ENCODE data around the gene TBX5.

TBX5 gene

GRCh38 chr12:114405519-114406271, at the start of gene TBX5:
Gene TBX5 (minus strand): TSS chr12:114406144. CDS start chr12:114403898, 2,246 bp downstream.
- no peak for DNase-seq

GRCh38 chr12:114451657-114452056, 45.7 kb upstream of the TBX5 start:
- no peak for DNase-seq

- DNase-seq: no peak
Observed at GRCh38 chr12:114450515-114451300, 44.8 kb upstream of the TBX5 start.

- no peak for DNase-seq
Observed at GRCh38 chr12:114450019-114450418, 44.1 kb upstream of the TBX5 start.

GRCh38 chr12:114448618-114448933, 42.6 kb upstream of the TBX5 start:
- DNase-seq: no peak

GRCh38 chr12:114447799-114448617, 42.1 kb upstream of the TBX5 start:
- DNase-seq: no peak

- no peak for DNase-seq
Observed at GRCh38 chr12:114447274-114447716, 41.4 kb upstream of the TBX5 start.

- no peak for DNase-seq
Observed at GRCh38 chr12:114445401-114446323, 39.7 kb upstream of the TBX5 start.

GRCh38 chr12:114444422-114445279, 38.7 kb upstream of the TBX5 start:
- no peak for DNase-seq

- DNase-seq: no peak
Observed at GRCh38 chr12:114443607-114444421, 37.9 kb upstream of the TBX5 start.

GRCh38 chr12:114442578-114442977, 36.6 kb upstream of the TBX5 start:
- DNase-seq: no peak

- no peak for DNase-seq
Observed at GRCh38 chr12:114441545-114441944, 35.6 kb upstream of the TBX5 start.

- DNase-seq: no peak
Observed at GRCh38 chr12:114441039-114441383, 35.1 kb upstream of the TBX5 start.

- DNase-seq: no peak
Observed at GRCh38 chr12:114440270-114441038, 34.5 kb upstream of the TBX5 start.

- no peak for DNase-seq
Observed at GRCh38 chr12:114439817-114440216, 33.9 kb upstream of the TBX5 start.

GRCh38 chr12:114439261-114439683, 33.3 kb upstream of the TBX5 start:
- no peak for DNase-seq

GRCh38 chr12:114438635-114439256, 32.8 kb upstream of the TBX5 start:
- no peak for DNase-seq

- DNase-seq: no peak
Observed at GRCh38 chr12:114434341-114434740, 28.4 kb upstream of the TBX5 start.

GRCh38 chr12:114431902-114432301, 26.0 kb upstream of the TBX5 start:
- no peak for DNase-seq

Measured in NCI-H1694 (cell line).